H1 (cell line): ENCODE measurements around the gene COL4A3. TPM values are rescaled to one million over a fixed set of nuclear protein-coding genes. Genes with fewer than 3 reads are reported as not detected.

ENCODE experiments used
- CTCF ChIA-PET: fragments of 300-600 bp; sonication (Branson Sonifier 250); formaldehyde crosslinking; loops from one replicate; lab custom pipeline; 2021; ENCODE audit not compliant: partially characterized antibody; lab: Charles Lee
- POLR2A ChIA-PET: fragments of 300-600 bp; sonication (Branson Sonifier 250); formaldehyde crosslinking; loops from one replicate; lab custom pipeline; 2021; ENCODE audit warnings: inconsistent platforms; ENCODE audit not compliant: partially characterized antibody; lab: Charles Lee
- DNase-seq, 2 experiments: peaks; one replicate each; pipeline versions ENCODE4 v3.0.0 to v3.0.0-alpha.2; 2010 to 2022; ENCODE audit warnings: low spot score in 2 of 2, low read depth in 1 of 2, mixed read lengths in 1 of 2
- FAIRE-seq: peaks from 2 replicates; lab custom pipeline; 2011; peaks lifted over from hg19 to GRCh38; lab: Jason Lieb, UNC
- H2AFZ ChIP-seq: 2 replicates; pipeline ENCODE4 v1.8.1; 2012; ENCODE audit warnings: low read length, inconsistent platforms
- H2AK5ac ChIP-seq: 2 replicates; pipeline ENCODE4 v1.6.1; 2013; ENCODE audit warnings: low read depth, low read length
- H2BK120ac ChIP-seq: replicated peaks from 2 replicates; pipeline ENCODE3; 2013; ENCODE audit warnings: low read depth, low read length, inconsistent platforms
- H2BK12ac ChIP-seq: 2 replicates; pipeline ENCODE4 v1.6.1; 2013; ENCODE audit warnings: low read depth, low read length
- H2BK15ac ChIP-seq: 2 replicates; pipeline ENCODE4 v1.6.1; 2013; ENCODE audit warnings: low read length
- H2BK20ac ChIP-seq: 2 replicates; pipeline ENCODE4 v1.6.1; 2013; ENCODE audit warnings: low read length
- H2BK5ac ChIP-seq: 2 replicates; pipeline ENCODE4 v1.6.1; 2013; ENCODE audit warnings: low read depth, low read length
- H3K14ac ChIP-seq: 2 replicates; pipeline ENCODE4 v1.6.1; 2013; ENCODE audit warnings: inconsistent platforms; ENCODE audit not compliant: insufficient read length
- H3K18ac ChIP-seq: 2 replicates; pipeline ENCODE4 v1.6.1; 2013; ENCODE audit warnings: low read length; ENCODE audit errors: extremely low read depth
- H3K23ac ChIP-seq: 2 replicates; pipeline ENCODE4 v1.6.1; 2013; ENCODE audit warnings: inconsistent platforms; ENCODE audit not compliant: insufficient read length
- H3K23me2 ChIP-seq: 2 replicates; pipeline ENCODE4 v1.6.1; 2013; ENCODE audit warnings: low read depth, low read length
- H3K27ac ChIP-seq: 2 replicates; pipeline ENCODE4 v1.6.1; 2011; ENCODE audit warnings: low read depth, low read length, inconsistent platforms
- H3K27me3 ChIP-seq, 4 experiments: replicated peaks in 1 of 4; 1 replicate in 1 of 4; 2 replicates in 3 of 4; pipeline versions ENCODE4 v1.6.1 to v1.8.1; 2011 to 2013; ENCODE audit warnings: low read length in 3 of 4, mild to moderate bottlenecking in 3 of 4, inconsistent platforms in 2 of 4, mixed read lengths in 2 of 4, moderate library complexity in 1 of 4; ENCODE audit not compliant: control insufficient read depth in 3 of 4, insufficient read depth in 3 of 4; ENCODE audit errors: extremely low read depth in 1 of 4
- H3K36me3 ChIP-seq, 4 experiments: 2 replicates each; pipeline versions ENCODE4 v1.6.1 to v1.8.1; 2011 to 2013; ENCODE audit warnings: mild to moderate bottlenecking in 4 of 4, low read length in 3 of 4, moderate library complexity in 2 of 4, control low read depth in 1 of 4, inconsistent platforms in 1 of 4; ENCODE audit not compliant: insufficient read depth in 4 of 4, control insufficient read depth in 2 of 4
- H3K4ac ChIP-seq: replicated peaks from 2 replicates; pipeline ENCODE3; 2013; ENCODE audit warnings: low read length, low read depth, mixed read lengths, inconsistent platforms; ENCODE audit not compliant: insufficient read length
- H3K4me1 ChIP-seq, 4 experiments: replicated peaks in 1 of 4; 1 replicate in 1 of 4; 2 replicates in 3 of 4; pipeline versions ENCODE4 v1.6.1 to v1.8.1; 2011 to 2013; ENCODE audit warnings: low read length in 3 of 4, inconsistent platforms in 2 of 4, mixed read lengths in 1 of 4; ENCODE audit not compliant: insufficient read depth in 4 of 4, control insufficient read depth in 3 of 4
- H3K4me2 ChIP-seq, 2 experiments: 2 replicates each; pipeline versions ENCODE4 v1.6.1 to v1.8.1; 2011 to 2013; ENCODE audit warnings: low read depth in 2 of 2, low read length in 2 of 2, control low read depth in 1 of 2, inconsistent platforms in 1 of 2, mild to moderate bottlenecking in 1 of 2; ENCODE audit not compliant: insufficient read depth in 1 of 2
- H3K4me3 ChIP-seq, 4 experiments: fragments of 200-600, 300-600 bp in 1 of 4; sonication (generic), shearing (Covaris generic), sonication (Bioruptor Twin) in 1 of 4; 2 replicates each; pipeline versions ENCODE4 v1.5.1 to v1.8.1; 2011 to 2016; ENCODE audit warnings: low read length in 4 of 4, low read depth in 3 of 4, control low read depth in 2 of 4, inconsistent platforms in 2 of 4, mild to moderate bottlenecking in 2 of 4, mixed read lengths in 1 of 4, moderate library complexity in 1 of 4; ENCODE audit not compliant: insufficient read depth in 2 of 4; ENCODE audit errors: extremely low read depth in 1 of 4
- H3K56ac ChIP-seq: replicated peaks from 2 replicates; pipeline ENCODE3; 2013; ENCODE audit warnings: low read depth, mild to moderate bottlenecking, mixed read lengths, low read length, inconsistent platforms; ENCODE audit not compliant: insufficient read length
- H3K79me1 ChIP-seq: 2 replicates; pipeline ENCODE4 v1.6.1; 2013; ENCODE audit warnings: low read depth, low read length, control low read depth
- H3K79me2 ChIP-seq, 2 experiments: 2 replicates each; pipeline versions ENCODE4 v1.6.1 to v1.8.1; 2012 to 2013; ENCODE audit warnings: low read length in 2 of 2, mild to moderate bottlenecking in 2 of 2, inconsistent platforms in 1 of 2; ENCODE audit not compliant: insufficient read depth in 2 of 2, control insufficient read depth in 1 of 2
- H3K9ac ChIP-seq, 4 experiments: replicated peaks in 1 of 4; 1 replicate in 1 of 4; 2 replicates in 3 of 4; pipeline versions ENCODE4 v1.6.1 to v1.8.1; 2011 to 2013; ENCODE audit warnings: low read depth in 3 of 4, low read length in 3 of 4, control low read depth in 2 of 4, mild to moderate bottlenecking in 2 of 4, moderate library complexity in 2 of 4, inconsistent platforms in 1 of 4; ENCODE audit errors: extremely low read depth in 1 of 4
- H3K9me3 ChIP-seq, 2 experiments: 2 replicates each; pipeline versions ENCODE4 v1.6.1 to v1.8.1; 2012 to 2013; ENCODE audit warnings: mild to moderate bottlenecking in 2 of 2, moderate library complexity in 2 of 2, control low read depth in 1 of 2, inconsistent platforms in 1 of 2, low read depth in 1 of 2, low read length in 1 of 2, mixed read lengths in 1 of 2; ENCODE audit not compliant: insufficient read depth in 2 of 2
- H4K20me1 ChIP-seq, 2 experiments: replicated peaks in 1 of 2; 2 replicates each; pipeline versions ENCODE3 to v1.8.1; 2011 to 2013; ENCODE audit warnings: inconsistent platforms in 2 of 2, low read length in 2 of 2, mild to moderate bottlenecking in 1 of 2; ENCODE audit not compliant: insufficient read depth in 2 of 2, control insufficient read depth in 1 of 2
- H4K5ac ChIP-seq: 2 replicates; pipeline ENCODE4 v1.6.1; 2013; ENCODE audit warnings: low read length, low read depth, mixed read lengths, inconsistent platforms; ENCODE audit not compliant: insufficient read length
- H4K8ac ChIP-seq: 2 replicates; pipeline ENCODE4 v1.8.0; 2013; ENCODE audit warnings: mild to moderate bottlenecking, moderate library complexity, low read length, inconsistent platforms; ENCODE audit not compliant: insufficient read depth; ENCODE audit errors: extremely low read depth
- H4K91ac ChIP-seq: replicated peaks from 2 replicates; pipeline ENCODE3; 2013; ENCODE audit warnings: low read length, mixed read lengths, inconsistent platforms; ENCODE audit not compliant: insufficient read length
- BACH1 ChIP-seq: IDR thresholded peaks from 2 replicates; pipeline ENCODE4 v1.6.1; 2012; ENCODE audit warnings: low read length, improper control_type of control experiment
- CBX5 ChIP-seq: fragments of 300-800, 300-1000 bp; sonication (generic); IDR thresholded peaks from 2 replicates; pipeline ENCODE4 v1.7.1; 2016; ENCODE audit warnings: antibody characterized with exemption, low read length, low read depth
- EGR1 ChIP-seq: IDR thresholded peaks from 2 replicates; pipeline ENCODE4 v1.6.1; 2011; ENCODE audit warnings: low read depth, low read length, borderline replicate concordance
- HDAC2 ChIP-seq, 2 experiments: fragments of 300-600 bp in 1 of 2; sonication (generic) in 1 of 2; IDR thresholded peaks; 2 replicates each; pipeline ENCODE4 v1.6.1; 2011 to 2012; ENCODE audit warnings: low read depth in 2 of 2, low read length in 2 of 2, mild to moderate bottlenecking in 2 of 2, moderate library complexity in 2 of 2, borderline replicate concordance in 1 of 2, inconsistent platforms in 1 of 2
- HDAC6 ChIP-seq: IDR thresholded peaks from one replicate; pipeline ENCODE4 v1.7.1; 2012; ENCODE audit warnings: low read depth, mild to moderate bottlenecking, inconsistent platforms, low read length, moderate library complexity
- POLR2AphosphoS5 ChIP-seq: IDR thresholded peaks from 2 replicates; pipeline ENCODE4 v1.6.1; 2011; ENCODE audit warnings: low read depth, low read length
- RXRA ChIP-seq: IDR thresholded peaks from 2 replicates; pipeline ENCODE4 v1.6.1; 2011; ENCODE audit warnings: low read depth, mild to moderate bottlenecking, low read length, moderate library complexity; ENCODE audit not compliant: insufficient read depth
- SAP30 ChIP-seq: fragments of 300-600 bp; sonication (generic); IDR thresholded peaks from 2 replicates; pipeline ENCODE4 v1.7.1; 2012; ENCODE audit warnings: low read length, moderate library complexity, mild to moderate bottlenecking, inconsistent platforms; ENCODE audit not compliant: insufficient read depth, insufficient replicate concordance
- SP1 ChIP-seq: IDR thresholded peaks from 2 replicates; pipeline ENCODE4 v1.6.1; 2011; ENCODE audit warnings: low read depth, low read length
- SP2 ChIP-seq: IDR thresholded peaks from 2 replicates; pipeline ENCODE4 v1.6.1; 2012; ENCODE audit warnings: mild to moderate bottlenecking, low read length, inconsistent platforms
- SRF ChIP-seq: IDR thresholded peaks from 2 replicates; pipeline ENCODE4 v1.6.1; 2011; ENCODE audit warnings: mild to moderate bottlenecking, low read depth, low read length, moderate library complexity
- SUZ12 ChIP-seq: fragments of 200-600 bp; sonication (generic); IDR thresholded peaks from 2 replicates; pipeline ENCODE4 v1.6.1; 2012; ENCODE audit warnings: mild to moderate bottlenecking, inconsistent platforms, low read length, moderate library complexity, mixed read lengths
- WGBS, 2 experiments: shearing (Covaris generic) in 1 of 2; methylation state at CpG; one replicate each; pipeline versions ENCODE4 v1.1.6 to v1.1.7; 2013 to 2015; ENCODE audit warnings: low lambda C conversion rate in 2 of 2, mixed read lengths in 2 of 2, inconsistent platforms in 1 of 2, low coverage in 1 of 2, missing lambda C conversion rate in 1 of 2; ENCODE audit not compliant: insufficient replicate concordance in 2 of 2, insufficient coverage in 1 of 2, insufficient read length in 1 of 2; ENCODE audit errors: extremely low coverage in 1 of 2, missing lambda C conversion rate in 1 of 2; 5-methylcytosine and 5-hydroxymethylcytosine counted together
- polyA plus RNA-seq, 7 experiments: library from polyadenylated mRNA; depleted of rRNA in 3 of 7; stranded (reverse) in 5 of 7; unstranded in 2 of 7; fragments of >200 nt in 5 of 7; fragments of 200-250 nt in 2 of 7; gene quantifications; 1 replicate in 5 of 7; 2 replicates in 1 of 7; 4 replicates in 1 of 7; pipeline versions ENCODE4 v1.2.1 to v1.2.3, GENCODE V29; 2011 to 2013; ENCODE audit warnings: missing spikeins in 2 of 7, mixed read lengths in 2 of 7
- total RNA-seq: library from RNA; stranded (reverse); fragmentation: NEBNext Ultra II Directional; extraction: Animal tissue kit (Norgen Biotek cat#: 25700); gene quantifications from 2 replicates; pipeline ENCODE4 v1.2.1, GENCODE V29; 2021
- TF ChIP-seq, protein P1 (sequence below): IDR thresholded peaks from 2 replicates; pipeline ENCODE4 v1.6.1; 2011; ENCODE audit warnings: low read length, improper control_type of control experiment

Gene COL4A3
- total and polyA plus RNA-seq, 2 of the 8 experiments (the other 6 are each of a cell fraction or from before 2014, with no cell fraction given): 0.12 to 0.17 TPM

DNA sequence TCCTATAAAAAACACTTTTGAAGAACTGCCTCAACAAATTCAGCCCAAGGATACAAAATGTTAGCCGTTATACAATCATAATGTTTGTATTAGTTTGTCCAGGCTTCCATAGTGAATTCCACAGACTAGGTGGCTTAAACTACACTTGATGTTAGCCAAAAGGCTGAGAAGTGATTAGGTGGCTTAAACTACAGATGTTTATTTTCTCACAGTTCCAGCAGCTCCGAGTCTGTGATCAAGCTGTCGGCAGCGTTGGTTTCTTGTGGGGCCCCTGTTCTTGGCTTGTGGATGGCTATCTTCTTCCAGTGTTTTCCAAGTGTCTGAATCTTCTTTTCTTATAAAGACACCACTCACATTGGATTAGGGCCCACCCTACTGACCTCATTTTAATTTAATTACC is 129.1 kb downstream of the COL4A3 start:
- Histone ChIP-seq H3K36me3 (no peaks in the 10 kb centered on the region), H3K27me3 (peaks cover 0 to 2% (median 0%) of the 10 kb centered on the region in 4 experiments; a peak in 1 of 7 replicates), H3K4ac (no peak overlapping the region), H3K9me3 (no peaks in the 10 kb centered on the region), H3K9ac (no peak overlapping the region), H4K91ac (no peak overlapping the region), H4K8ac (no peak overlapping the region), H2BK5ac (no peak overlapping the region), H3K56ac (no peak overlapping the region), H3K23ac (no peak overlapping the region), H3K14ac (no peak overlapping the region), H3K4me3 (no peak overlapping the region), H4K5ac (no peak overlapping the region), H3K4me2 (no peak overlapping the region), H3K79me2 (no peaks in the 10 kb centered on the region), H2BK12ac (no peak overlapping the region), H2AK5ac (no peak overlapping the region), H2BK20ac (no peak overlapping the region), H2AFZ (no peak overlapping the region), H3K27ac (no peak overlapping the region), H4K20me1 (no peaks in the 10 kb centered on the region), H3K23me2 (no peaks in the 10 kb centered on the region), H2BK15ac (no peak overlapping the region), H3K79me1 (no peaks in the 10 kb centered on the region), H3K4me1 (no peaks in the 10 kb centered on the region), H3K18ac (no peak overlapping the region), H2BK120ac (no peak overlapping the region)
- CTCF ChIA-PET: interaction anchor here (1.3 to 1.4 kb wide), 2 partner anchors 41 to 54 kb away, joined by 3 read pairs; no protein-coding TSS in a partner anchor
- POLR2A ChIA-PET: no interaction called here
- no peak for DNase-seq
- no peak for FAIRE-seq
- WGBS, 2 experiments: 95% methylated on average over 4 of the region's 4 CpGs; no CpG with 5 or more reads in 1 of the 2 experiments
- TF ChIP-seq RXRA (no peak), CBX5 (no peak), SP2 (no peak), POLR2AphosphoS5 (no peak), EGR1 (no peak), SP1 (no peak), SAP30 (no peak), HDAC6 (no peak), SRF (no peak), BACH1 (no peak), SUZ12 (no peak), HDAC2 (IDR thresholded peaks at IDR 0.05; ENCODE audit: borderline replicate concordance in 1 of 2, low read depth in 2 of 2, low read length in 2 of 2) (no peak)
- TF ChIP-seq, protein P1, sequence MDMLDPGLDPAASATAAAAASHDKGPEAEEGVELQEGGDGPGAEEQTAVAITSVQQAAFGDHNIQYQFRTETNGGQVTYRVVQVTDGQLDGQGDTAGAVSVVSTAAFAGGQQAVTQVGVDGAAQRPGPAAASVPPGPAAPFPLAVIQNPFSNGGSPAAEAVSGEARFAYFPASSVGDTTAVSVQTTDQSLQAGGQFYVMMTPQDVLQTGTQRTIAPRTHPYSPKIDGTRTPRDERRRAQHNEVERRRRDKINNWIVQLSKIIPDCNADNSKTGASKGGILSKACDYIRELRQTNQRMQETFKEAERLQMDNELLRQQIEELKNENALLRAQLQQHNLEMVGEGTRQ: no peak
